ENCODE data around the gene NFRKB. TPM values are rescaled to one million over a fixed set of nuclear protein-coding genes. Genes with fewer than 3 reads are reported as not detected.

The NFRKB gene
- total RNA-seq, result 10 to 100 TPM; 48.0 to 91.6 (median 64.3) TPM

- DNase-seq, result peak; percentile 83 to 84
- TF ChIP-seq POLR2A (IDR thresholded peaks at IDR 0.05), result peak in 1 of 2 donors; percentile 84
- TF ChIP-seq, protein P1, sequence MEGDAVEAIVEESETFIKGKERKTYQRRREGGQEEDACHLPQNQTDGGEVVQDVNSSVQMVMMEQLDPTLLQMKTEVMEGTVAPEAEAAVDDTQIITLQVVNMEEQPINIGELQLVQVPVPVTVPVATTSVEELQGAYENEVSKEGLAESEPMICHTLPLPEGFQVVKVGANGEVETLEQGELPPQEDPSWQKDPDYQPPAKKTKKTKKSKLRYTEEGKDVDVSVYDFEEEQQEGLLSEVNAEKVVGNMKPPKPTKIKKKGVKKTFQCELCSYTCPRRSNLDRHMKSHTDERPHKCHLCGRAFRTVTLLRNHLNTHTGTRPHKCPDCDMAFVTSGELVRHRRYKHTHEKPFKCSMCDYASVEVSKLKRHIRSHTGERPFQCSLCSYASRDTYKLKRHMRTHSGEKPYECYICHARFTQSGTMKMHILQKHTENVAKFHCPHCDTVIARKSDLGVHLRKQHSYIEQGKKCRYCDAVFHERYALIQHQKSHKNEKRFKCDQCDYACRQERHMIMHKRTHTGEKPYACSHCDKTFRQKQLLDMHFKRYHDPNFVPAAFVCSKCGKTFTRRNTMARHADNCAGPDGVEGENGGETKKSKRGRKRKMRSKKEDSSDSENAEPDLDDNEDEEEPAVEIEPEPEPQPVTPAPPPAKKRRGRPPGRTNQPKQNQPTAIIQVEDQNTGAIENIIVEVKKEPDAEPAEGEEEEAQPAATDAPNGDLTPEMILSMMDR (IDR thresholded peaks at IDR 0.05), result peak in 2 of 6 experiments; percentile 27 to 29
- Histone ChIP-seq H3K36me3 (peaks cover 0 to 7% of the 10 kb centered on the region in 2 donors), H3K27ac (peak within 1 kb of the TSS; percentile 36 to 88 (median 82)), H3K27me3 (no peaks in the 10 kb centered on the region), H3K9me3 (no peaks in the 10 kb centered on the region), H3K4me1 (peaks cover 5 to 6% of the 10 kb centered on the region in 2 donors), H3K4me3 (replicated peaks in 1 of 3) (peak within 1 kb of the TSS; percentile 60 to 94 (median 64))
- 2% methylated on average over 26 to 47 of the region's 77 CpGs for WGBS, 2 donors
- intact Hi-C loops (cut with DNase I), result no loop called here
Observed at GRCh38 chr11:129895126-129896041, at the start of gene NFRKB. TSS of gene NFRKB (minus strand) at chr11:129895578. CDS start at chr11:129892849, 2,729 bp downstream.

- Histone ChIP-seq H3K4me1 (peaks cover 20 to 21% of the 10 kb centered on the region in 2 donors), H3K9me3 (no peaks in the 10 kb centered on the region), H3K4me3 (replicated peaks in 1 of 3) (no peak overlapping the region), H3K27ac (no peak overlapping the region), H3K36me3 (no peaks in the 10 kb centered on the region), H3K27me3 (no peaks in the 10 kb centered on the region)
- intact Hi-C loops (cut with DNase I), result no loop called here
- TF ChIP-seq, protein P1 (IDR thresholded peaks at IDR 0.05), result no peak
- TF ChIP-seq POLR2A (IDR thresholded peaks at IDR 0.05), result no peak
- DNase-seq, result no peak
- WGBS, 2 donors, result 97 to 99% methylated on average over 18 of the region's 18 CpGs
Observed at GRCh38 chr11:129944696-129945095, 49.3 kb upstream of the NFRKB start.

GRCh38 chr11:129943036-129943435 is 47.7 kb upstream of the NFRKB start:
- no peak overlapping the region for H3K4me3 ChIP-seq (replicated peaks in 1 of 3)
- intact Hi-C loops (cut with DNase I), result no loop called here
- no peaks in the 10 kb centered on the region for H3K36me3 ChIP-seq
- no peaks in the 10 kb centered on the region for H3K27me3 ChIP-seq
- H3K9me3 ChIP-seq, result no peaks in the 10 kb centered on the region
- H3K27ac ChIP-seq, result no peak overlapping the region
- TF ChIP-seq POLR2A (IDR thresholded peaks at IDR 0.05), result no peak
- TF ChIP-seq, protein P1 (IDR thresholded peaks at IDR 0.05), result no peak
- H3K4me1 ChIP-seq, result peaks cover 20 to 26% of the 10 kb centered on the region in 2 donors
- no peak for DNase-seq

DNA sequence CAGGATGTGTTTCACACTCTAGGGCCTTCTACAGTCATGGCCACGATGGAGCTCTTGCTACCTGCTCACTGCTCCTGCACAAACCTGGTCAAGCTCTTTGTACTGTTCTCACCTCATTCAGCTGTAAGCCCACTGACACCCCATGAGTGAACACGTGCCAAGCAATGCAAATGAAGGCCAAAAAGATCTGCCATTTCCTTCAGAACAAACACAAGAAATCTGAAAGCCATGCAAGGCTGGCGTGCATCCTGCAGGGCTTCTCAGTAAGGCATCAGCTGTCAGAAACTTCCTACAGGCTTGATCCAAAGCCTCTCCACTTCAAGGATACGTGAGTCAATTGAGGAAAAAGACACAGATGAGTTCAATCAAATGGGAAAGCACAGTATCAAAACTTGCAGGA is 44.1 kb upstream of the NFRKB start:
- 94 to 99% methylated on average over 4 of the region's 4 CpGs for WGBS, 2 donors
- H3K4me3 ChIP-seq (replicated peaks in 1 of 3), result no peak overlapping the region
- TF ChIP-seq POLR2A (IDR thresholded peaks at IDR 0.05), result no peak
- TF ChIP-seq, protein P1 (IDR thresholded peaks at IDR 0.05), result no peak
- no peaks in the 10 kb centered on the region for H3K9me3 ChIP-seq
- no peaks in the 10 kb centered on the region for H3K27me3 ChIP-seq
- no peak overlapping the region for H3K27ac ChIP-seq
- intact Hi-C loops (cut with DNase I), result no loop called here
- H3K36me3 ChIP-seq, result no peaks in the 10 kb centered on the region
- peaks cover 0 to 14% of the 10 kb centered on the region in 2 donors for H3K4me1 ChIP-seq
- DNase-seq, result no peak

DNA sequence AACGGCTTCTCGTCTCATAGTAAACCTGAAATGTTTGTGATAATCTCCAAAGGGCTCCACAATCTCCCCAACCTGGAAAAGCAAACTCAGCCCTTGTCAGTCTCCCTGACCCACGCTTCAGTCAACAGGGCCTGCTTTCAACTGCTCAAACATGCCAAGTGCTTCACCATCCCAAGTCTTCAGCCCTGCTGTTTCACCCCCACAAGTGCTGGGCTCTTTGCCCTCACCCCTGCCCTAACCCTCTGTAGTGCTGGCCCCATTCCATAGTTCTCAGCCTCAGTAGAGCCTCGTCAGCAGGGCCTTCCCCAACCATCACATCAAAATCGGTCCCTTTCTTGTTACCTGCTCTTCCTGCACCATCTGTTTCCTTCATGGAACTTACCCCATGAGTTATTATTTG is 43.4 kb upstream of the NFRKB start:
- no peaks in the 10 kb centered on the region for H3K36me3 ChIP-seq
- H3K4me1 ChIP-seq, result peaks cover 0 to 14% of the 10 kb centered on the region in 2 donors
- intact Hi-C loops (cut with DNase I), result no loop called here
- H3K27ac ChIP-seq, result peak overlapping the region in 1 of 3 donors; percentile 31
- WGBS, 2 donors, result 71 to 73% methylated on average over 5 of the region's 5 CpGs
- H3K4me3 ChIP-seq (replicated peaks in 1 of 3), result no peak overlapping the region
- DNase-seq, result peak in 1 of 2 donors; percentile 53
- TF ChIP-seq POLR2A (IDR thresholded peaks at IDR 0.05), result no peak
- TF ChIP-seq, protein P1 (IDR thresholded peaks at IDR 0.05), result no peak
- H3K9me3 ChIP-seq, result no peaks in the 10 kb centered on the region
- no peaks in the 10 kb centered on the region for H3K27me3 ChIP-seq

All from thyroid gland (tissue), 4 donors.